ENCODE measurements around the gene TASP1. TPM values are rescaled to one million over a fixed set of nuclear protein-coding genes. Genes with fewer than 3 reads are reported as not detected.

Gene TASP1
- total RNA-seq, 2 experiments from 2014 or later, result 6.3 to 6.7 TPM

DNA sequence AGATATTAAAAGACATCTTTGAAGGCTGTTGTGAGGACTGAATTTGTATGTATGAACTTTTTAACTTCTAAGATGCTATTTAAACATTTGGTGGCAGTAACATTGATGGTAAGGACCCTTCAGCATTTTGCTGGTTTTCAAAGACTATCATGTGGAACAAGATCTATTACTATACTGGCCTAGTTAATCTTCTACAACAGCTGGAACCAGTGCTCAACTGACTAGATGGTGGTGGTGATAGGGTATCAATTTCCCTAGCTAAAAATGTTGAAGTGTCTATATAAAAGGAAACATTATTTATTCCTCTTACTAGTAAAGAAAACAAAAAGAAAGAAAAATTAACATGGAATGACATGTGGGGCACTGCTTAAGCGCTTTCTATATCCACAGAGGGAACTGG, 195.7 kb downstream of the TASP1 start:
- intact Hi-C loops (cut with micrococcal nuclease), result no loop called here
- Mint-ChIP-seq H3K27ac (no peak overlapping the region), H3K27me3 (ENCODE audit: low read depth) (no peaks in the 10 kb centered on the region), H3K4me1 (ENCODE audit: low read depth) (no peaks in the 10 kb centered on the region), H3K36me3 (ENCODE audit: low read depth) (peaks cover 22% of the 10 kb centered on the region), H3K9me3 (peaks cover 26% of the 10 kb centered on the region), H3K4me3 (no peak overlapping the region)
- DNase-seq, result no peak
- CTCF ChIA-PET, result interaction anchor here (0.6 kb wide), 1 partner anchor 329 kb away, joined by 3 read pairs; no protein-coding TSS in a partner anchor

DNA sequence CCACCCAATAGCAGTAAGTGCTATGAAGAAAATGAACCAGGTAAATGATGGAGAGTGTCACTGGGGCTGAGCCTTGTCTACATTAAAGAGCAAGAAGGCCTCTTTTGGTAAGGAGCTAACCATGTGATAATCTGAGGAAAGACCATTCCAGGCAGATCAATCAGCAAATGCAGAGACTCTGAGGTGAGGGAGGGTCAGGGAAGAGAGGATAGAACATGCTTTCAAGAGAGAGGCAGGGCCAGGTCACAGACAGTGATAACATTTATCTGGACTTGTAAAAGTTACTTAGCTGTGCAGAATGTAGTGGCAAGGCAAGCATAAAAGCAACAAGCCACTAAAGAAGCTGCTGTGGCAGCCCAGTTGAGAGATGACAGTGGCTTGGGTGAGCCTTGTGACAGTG, 197.3 kb downstream of the TASP1 start:
- Mint-ChIP-seq H3K9me3 (peaks cover 26% of the 10 kb centered on the region), H3K27ac (no peak overlapping the region), H3K27me3 (ENCODE audit: low read depth) (no peaks in the 10 kb centered on the region), H3K4me1 (ENCODE audit: low read depth) (no peaks in the 10 kb centered on the region), H3K36me3 (ENCODE audit: low read depth) (peaks cover 25% of the 10 kb centered on the region), H3K4me3 (no peak overlapping the region)
- no peak for DNase-seq
- intact Hi-C loops (cut with micrococcal nuclease), result no loop called here
- CTCF ChIA-PET, result no interaction called here

DNA sequence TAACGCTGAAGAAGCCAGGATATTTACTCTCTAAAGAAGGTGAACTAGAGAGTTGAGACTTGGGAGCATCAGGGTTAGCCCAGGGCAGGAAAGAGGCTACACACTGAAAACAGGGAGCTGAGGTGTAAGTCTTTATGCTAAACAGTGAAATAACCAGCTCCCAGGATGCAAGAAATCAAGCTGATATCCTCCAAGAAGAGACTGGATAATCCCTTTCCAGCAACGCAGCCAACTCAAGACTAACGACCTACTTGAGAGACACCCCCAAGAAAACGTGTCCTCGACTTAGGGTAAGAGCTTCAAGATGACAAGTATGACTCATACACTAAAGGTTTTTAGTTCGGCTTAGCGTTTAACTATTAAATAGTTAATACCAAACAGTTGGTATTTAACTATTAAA, 202.2 kb downstream of the TASP1 start:
- Mint-ChIP-seq H3K27ac (no peak overlapping the region), H3K4me1 (ENCODE audit: low read depth) (no peaks in the 10 kb centered on the region), H3K9me3 (peaks cover 20% of the 10 kb centered on the region), H3K36me3 (ENCODE audit: low read depth) (peaks cover 32% of the 10 kb centered on the region), H3K4me3 (no peak overlapping the region), H3K27me3 (ENCODE audit: low read depth) (no peaks in the 10 kb centered on the region)
- intact Hi-C loops (cut with micrococcal nuclease), result no loop called here
- CTCF ChIA-PET, result no interaction called here
- DNase-seq, result no peak

DNA sequence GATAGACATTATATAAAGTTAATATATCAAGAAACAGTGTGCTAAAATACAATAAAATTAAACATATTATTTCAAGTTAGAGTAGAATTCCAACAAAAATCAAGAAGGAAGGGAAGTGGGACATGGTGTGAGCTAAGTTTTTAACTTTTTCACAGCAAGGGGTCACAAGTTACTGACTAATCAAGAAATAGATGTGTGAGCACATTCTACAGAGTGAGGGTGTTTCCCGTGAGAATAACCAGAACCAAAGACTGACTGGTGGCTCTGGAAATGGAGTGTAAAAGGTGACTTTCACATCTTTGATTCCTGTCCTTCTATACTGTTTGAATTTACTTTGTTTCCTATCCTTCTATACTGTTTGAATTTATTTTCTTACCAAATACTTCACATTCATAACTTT, 206.6 kb downstream of the TASP1 start:
- peaks cover 46% of the 10 kb centered on the region for H3K36me3 Mint-ChIP-seq (ENCODE audit: low read depth)
- intact Hi-C loops (cut with micrococcal nuclease), result no loop called here
- no peaks in the 10 kb centered on the region for H3K4me1 Mint-ChIP-seq (ENCODE audit: low read depth)
- no peaks in the 10 kb centered on the region for H3K27me3 Mint-ChIP-seq (ENCODE audit: low read depth)
- H3K4me3 Mint-ChIP-seq, result no peak overlapping the region
- H3K27ac Mint-ChIP-seq, result no peak overlapping the region
- CTCF ChIA-PET, result no interaction called here
- no peaks in the 10 kb centered on the region for H3K9me3 Mint-ChIP-seq
- DNase-seq, result no peak

DNA sequence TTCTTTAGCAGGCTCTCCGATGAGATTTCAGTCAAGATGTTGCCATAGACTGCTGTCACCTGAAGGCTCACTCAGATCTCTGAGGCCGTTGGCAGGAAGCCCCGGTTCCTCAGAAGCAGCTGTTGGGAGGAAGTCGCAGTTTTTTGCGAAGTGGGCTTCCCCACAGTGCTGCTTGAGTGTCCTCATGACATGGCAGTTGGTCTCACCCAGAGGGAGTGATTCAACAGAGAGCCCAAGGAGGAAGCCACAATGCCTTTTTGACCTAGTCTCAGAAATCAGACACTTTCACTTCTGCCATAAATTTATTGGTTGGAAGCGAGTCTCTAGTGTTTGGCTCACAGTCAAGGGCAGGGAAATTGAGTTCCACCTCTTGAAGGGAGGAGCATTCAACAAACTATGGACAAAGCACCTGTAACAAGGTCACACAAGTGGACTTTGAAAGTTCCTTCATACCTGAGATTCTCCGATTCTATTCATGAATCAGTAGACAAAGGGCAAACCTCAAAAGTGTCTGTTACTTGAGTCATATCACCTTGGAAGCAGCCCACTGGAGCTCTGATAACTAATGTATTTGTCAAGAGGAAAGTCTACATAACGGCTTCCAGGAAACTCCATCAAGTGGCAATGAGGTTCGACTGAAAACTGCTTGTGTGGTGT, 208.3 kb downstream of the TASP1 start:
- no peak overlapping the region for H3K27ac Mint-ChIP-seq
- no peak for DNase-seq
- CTCF ChIA-PET, result no interaction called here

DNA sequence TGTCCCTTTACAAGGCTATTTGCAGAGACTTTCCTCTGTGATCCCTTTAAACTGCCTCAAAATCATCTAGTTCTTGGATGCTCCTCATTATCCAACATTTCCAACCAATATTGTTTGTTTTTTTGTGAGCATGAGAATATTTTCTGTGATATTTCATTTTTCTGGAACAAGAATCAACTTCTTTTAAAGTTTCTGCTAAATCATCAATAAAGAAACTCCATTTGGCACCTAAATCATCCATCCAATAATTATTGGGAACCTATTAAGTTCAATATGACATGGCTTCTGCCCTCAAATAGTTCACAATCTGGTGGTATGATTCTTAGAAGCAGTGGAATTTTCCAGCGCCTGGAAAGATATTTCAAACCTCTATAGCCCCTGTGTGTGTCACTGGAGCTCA, 210.0 kb downstream of the TASP1 start:
- H3K36me3 Mint-ChIP-seq (ENCODE audit: low read depth), result peaks cover 36% of the 10 kb centered on the region
- H3K9me3 Mint-ChIP-seq, result no peaks in the 10 kb centered on the region
- H3K27me3 Mint-ChIP-seq (ENCODE audit: low read depth), result no peaks in the 10 kb centered on the region
- H3K4me1 Mint-ChIP-seq (ENCODE audit: low read depth), result no peaks in the 10 kb centered on the region
- DNase-seq, result no peak
- intact Hi-C loops (cut with micrococcal nuclease), result no loop called here
- no peak overlapping the region for H3K27ac Mint-ChIP-seq
- no peak overlapping the region for H3K4me3 Mint-ChIP-seq
- CTCF ChIA-PET, result interaction anchor here (0.6 to 0.8 kb wide), 2 partner anchors 313 to 442 kb away, joined by 3 to 4 read pairs; no protein-coding TSS in a partner anchor

More for the DNA sequence above, 208.3 kb downstream of the TASP1 start:
- H3K9me3 Mint-ChIP-seq, result no peaks in the 10 kb centered on the region
- H3K4me1 Mint-ChIP-seq (ENCODE audit: low read depth), result no peaks in the 10 kb centered on the region
- no peaks in the 10 kb centered on the region for H3K27me3 Mint-ChIP-seq (ENCODE audit: low read depth)
- intact Hi-C loops (cut with micrococcal nuclease), result no loop called here
- H3K36me3 Mint-ChIP-seq (ENCODE audit: low read depth), result peaks cover 42% of the 10 kb centered on the region
- H3K4me3 Mint-ChIP-seq, result no peak overlapping the region

DNA sequence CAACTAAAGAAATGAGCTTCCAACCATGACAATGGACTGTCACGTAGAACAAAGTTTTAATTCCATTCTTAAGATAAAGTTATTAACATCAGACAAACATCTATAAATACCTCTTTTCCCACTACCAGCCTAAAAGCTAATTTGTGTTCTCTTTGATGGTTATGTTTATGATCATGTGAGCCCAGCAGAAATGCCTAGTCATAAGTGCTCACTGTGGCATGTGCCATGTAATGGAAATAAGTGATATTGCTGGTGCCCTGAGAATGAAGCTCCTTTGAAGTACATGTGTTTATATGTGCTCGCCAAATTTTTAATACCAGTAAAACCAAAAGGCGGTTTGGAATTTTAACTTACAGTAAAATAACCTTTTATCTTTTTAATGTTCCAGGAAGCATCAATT, 211.9 kb downstream of the TASP1 start:
- CTCF ChIA-PET, result no interaction called here
- H3K4me1 Mint-ChIP-seq (ENCODE audit: low read depth), result no peaks in the 10 kb centered on the region
- no peaks in the 10 kb centered on the region for H3K27me3 Mint-ChIP-seq (ENCODE audit: low read depth)
- no peak overlapping the region for H3K27ac Mint-ChIP-seq
- no peaks in the 10 kb centered on the region for H3K9me3 Mint-ChIP-seq
- peaks cover 29% of the 10 kb centered on the region for H3K36me3 Mint-ChIP-seq (ENCODE audit: low read depth)
- H3K4me3 Mint-ChIP-seq, result no peak overlapping the region
- no peak for DNase-seq
- intact Hi-C loops (cut with micrococcal nuclease), result no loop called here

DNA sequence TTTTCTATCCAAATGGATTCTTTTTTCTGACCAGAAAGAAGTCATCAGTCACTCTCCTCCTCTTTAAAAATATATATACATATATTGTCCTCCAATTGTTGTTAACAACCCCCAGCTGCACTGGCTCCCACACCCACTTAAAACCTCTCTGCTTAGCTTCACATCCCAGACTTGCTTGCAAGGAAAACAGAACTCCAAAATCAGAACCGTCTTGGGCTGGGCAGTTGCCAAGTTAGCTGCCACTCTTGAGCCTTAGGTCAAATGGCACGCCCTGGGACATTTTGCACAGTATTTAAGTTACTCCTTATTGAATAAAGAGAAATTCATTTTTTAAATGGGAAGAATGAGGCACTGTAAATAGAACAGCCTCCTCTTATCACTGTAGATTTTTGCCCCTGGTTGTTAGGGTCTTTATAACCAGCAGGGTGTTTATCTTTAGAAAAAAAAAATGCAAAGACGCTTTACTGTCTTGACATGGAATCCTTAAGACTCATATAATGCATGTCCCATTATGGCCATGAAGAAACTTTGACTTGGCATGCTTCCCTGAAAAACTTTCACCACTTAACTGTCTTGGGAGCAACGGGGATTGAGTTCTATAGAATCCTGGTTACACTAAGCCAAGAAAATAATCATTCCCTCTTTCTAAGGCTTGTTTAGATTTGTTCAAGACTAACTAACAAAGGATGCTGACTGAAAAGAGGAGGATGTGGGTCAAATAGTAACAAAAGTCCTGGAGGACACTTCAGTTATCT, 213.2 kb downstream of the TASP1 start:
- Mint-ChIP-seq H3K4me3 (no peak overlapping the region), H3K4me1 (ENCODE audit: low read depth) (no peaks in the 10 kb centered on the region), H3K27me3 (ENCODE audit: low read depth) (no peaks in the 10 kb centered on the region), H3K36me3 (ENCODE audit: low read depth) (peaks cover 19% of the 10 kb centered on the region), H3K27ac (no peak overlapping the region), H3K9me3 (no peaks in the 10 kb centered on the region)
- no peak for DNase-seq
- CTCF ChIA-PET, result no interaction called here
- intact Hi-C loops (cut with micrococcal nuclease), result no loop called here

DNA sequence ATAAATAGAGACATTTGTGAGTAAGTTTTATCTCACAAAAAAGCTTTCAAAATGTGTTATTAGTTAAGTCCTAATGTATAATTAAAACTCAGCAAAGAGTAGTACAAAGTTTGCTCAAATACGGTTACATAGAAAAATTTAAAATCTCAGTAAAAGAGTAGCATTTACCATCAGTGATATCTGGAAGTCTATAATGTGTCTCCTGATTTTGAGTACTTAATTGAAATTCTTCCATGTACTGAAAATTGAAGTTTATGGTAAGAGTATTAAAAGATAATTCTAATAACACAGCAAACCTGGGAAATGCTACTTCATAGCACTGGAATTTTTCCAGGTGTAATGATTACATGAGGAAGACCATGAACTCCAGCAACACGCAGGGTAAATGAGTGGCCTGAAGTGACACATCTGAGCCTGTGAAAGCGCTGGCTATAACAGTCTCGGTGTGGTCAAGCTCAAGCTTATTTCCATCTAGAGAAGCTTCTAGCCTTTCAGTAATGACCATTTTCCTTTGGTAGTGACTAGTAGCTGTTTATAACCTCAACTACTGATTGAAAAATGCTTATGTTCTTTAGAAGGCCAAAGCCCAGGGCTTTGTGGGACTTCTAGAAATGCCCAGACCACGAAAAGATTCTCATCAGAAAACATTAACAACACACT, 214.4 kb downstream of the TASP1 start:
- Mint-ChIP-seq H3K4me3 (no peak overlapping the region), H3K27ac (no peak overlapping the region), H3K36me3 (ENCODE audit: low read depth) (peaks cover 8% of the 10 kb centered on the region), H3K9me3 (no peaks in the 10 kb centered on the region), H3K4me1 (ENCODE audit: low read depth) (no peaks in the 10 kb centered on the region), H3K27me3 (ENCODE audit: low read depth) (no peaks in the 10 kb centered on the region)
- intact Hi-C loops (cut with micrococcal nuclease), result no loop called here
- no peak for DNase-seq
- CTCF ChIA-PET, result no interaction called here

DNA sequence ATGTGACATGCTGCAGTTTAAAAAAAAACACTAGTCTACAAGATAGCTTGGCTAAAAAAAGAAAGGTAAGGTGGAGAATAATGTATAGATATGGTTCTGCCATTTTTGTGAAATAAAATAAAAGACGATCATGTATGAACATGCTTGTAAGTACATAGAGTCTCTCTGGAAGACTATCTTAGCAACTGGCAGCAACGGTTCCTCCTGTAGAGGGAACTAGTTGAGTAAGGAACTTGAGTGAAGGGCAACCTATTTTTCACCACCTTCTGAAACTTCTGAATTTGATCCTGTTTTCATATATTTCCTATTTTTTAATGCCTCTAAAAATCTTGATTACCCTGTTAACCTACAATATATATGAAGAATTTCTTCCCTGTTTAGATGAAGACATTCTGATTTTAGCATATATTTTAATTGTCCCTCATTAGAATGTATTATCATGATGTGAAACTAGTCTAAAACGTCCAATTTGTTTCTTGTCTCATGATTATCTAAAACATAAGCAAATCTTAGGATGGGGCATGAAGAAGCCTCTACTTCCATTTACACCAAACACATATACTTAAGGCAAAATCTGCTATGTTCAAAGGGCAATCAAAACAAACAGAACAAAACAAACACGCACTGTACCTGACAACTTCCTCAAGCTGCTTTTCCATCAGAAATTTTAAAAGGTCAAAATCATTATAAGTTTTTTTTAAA, 215.1 kb downstream of the TASP1 start:
- H3K4me3 Mint-ChIP-seq, result no peak overlapping the region
- H3K27me3 Mint-ChIP-seq (ENCODE audit: low read depth), result no peaks in the 10 kb centered on the region
- H3K9me3 Mint-ChIP-seq, result no peaks in the 10 kb centered on the region
- no peak overlapping the region for H3K27ac Mint-ChIP-seq
- intact Hi-C loops (cut with micrococcal nuclease), result no loop called here
- no peaks in the 10 kb centered on the region for H3K4me1 Mint-ChIP-seq (ENCODE audit: low read depth)
- H3K36me3 Mint-ChIP-seq (ENCODE audit: low read depth), result peaks cover 5% of the 10 kb centered on the region
- DNase-seq, result no peak
- CTCF ChIA-PET, result no interaction called here

DNA sequence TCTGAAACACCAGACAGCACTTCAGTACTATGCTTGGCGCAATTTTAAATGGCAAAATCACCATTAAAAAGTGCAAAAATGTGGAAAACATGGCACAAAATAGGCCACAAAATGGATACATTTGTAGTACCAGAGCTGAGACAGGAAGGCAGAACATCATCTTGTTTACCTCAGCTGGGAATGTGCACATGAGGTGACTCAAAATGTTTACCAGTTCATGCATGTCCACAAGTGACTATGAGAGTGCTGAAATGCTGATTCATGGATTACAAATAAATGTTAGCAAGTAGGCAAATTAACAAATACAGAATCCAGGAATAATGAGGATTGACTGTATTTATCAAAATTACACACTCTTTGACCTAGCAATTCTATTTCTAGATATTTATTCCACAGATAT, 216.1 kb downstream of the TASP1 start:
- CTCF ChIA-PET, result no interaction called here
- H3K27ac Mint-ChIP-seq, result no peak overlapping the region
- H3K9me3 Mint-ChIP-seq, result no peaks in the 10 kb centered on the region
- intact Hi-C loops (cut with micrococcal nuclease), result no loop called here
- no peaks in the 10 kb centered on the region for H3K27me3 Mint-ChIP-seq (ENCODE audit: low read depth)
- no peak overlapping the region for H3K4me3 Mint-ChIP-seq
- H3K4me1 Mint-ChIP-seq (ENCODE audit: low read depth), result no peaks in the 10 kb centered on the region
- no peak for DNase-seq
- peaks cover 8% of the 10 kb centered on the region for H3K36me3 Mint-ChIP-seq (ENCODE audit: low read depth)

DNA sequence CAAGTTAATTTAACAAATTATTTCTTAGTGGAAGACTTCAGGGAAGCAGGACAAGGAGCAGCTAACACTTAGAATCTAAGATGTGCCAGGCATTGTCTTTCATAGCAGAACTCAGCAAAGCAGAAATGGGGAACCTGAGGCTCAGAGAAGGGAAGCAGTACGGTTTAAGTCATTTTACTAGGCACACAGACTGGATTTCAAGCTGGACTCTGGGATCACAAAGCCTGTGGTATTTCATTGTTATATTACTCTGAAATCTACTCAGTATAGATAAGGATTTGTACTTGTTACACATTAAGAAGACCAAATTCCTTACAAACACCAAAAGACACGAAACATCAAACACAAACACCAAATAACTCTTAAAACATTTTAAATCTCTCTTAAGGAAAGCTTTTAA, 218.1 kb downstream of the TASP1 start:
- intact Hi-C loops (cut with micrococcal nuclease), result no loop called here
- no peak overlapping the region for H3K27ac Mint-ChIP-seq
- H3K4me1 Mint-ChIP-seq (ENCODE audit: low read depth), result no peaks in the 10 kb centered on the region
- CTCF ChIA-PET, result no interaction called here
- no peaks in the 10 kb centered on the region for H3K9me3 Mint-ChIP-seq
- no peaks in the 10 kb centered on the region for H3K27me3 Mint-ChIP-seq (ENCODE audit: low read depth)
- no peak for DNase-seq
- H3K36me3 Mint-ChIP-seq (ENCODE audit: low read depth), result peaks cover 18% of the 10 kb centered on the region
- no peak overlapping the region for H3K4me3 Mint-ChIP-seq

Data from activated naive CD4-positive, alpha-beta T cell treated with anti-CD3 and anti-CD28 coated beads for 36 hours (primary cell).